Neural cell (in vitro differentiated cells): ENCODE data around the gene YPEL4.

Experiments used
- CTCF ChIP-seq: fragments of 450-650 bp; IDR thresholded peaks from 2 replicates; pipeline ENCODE4 v1.5.1; 2014; ENCODE audit warnings: antibody characterized with exemption, mild to moderate bottlenecking, moderate library complexity; ENCODE audit not compliant: poor library complexity, severe bottlenecking
- EP300 ChIP-seq: fragments of 450-650 bp; conservative IDR thresholded peaks from 2 replicates; pipeline ENCODE4 v1.6.1; 2014; ENCODE audit warnings: antibody characterized with exemption, mild to moderate bottlenecking, moderate library complexity; ENCODE audit not compliant: poor library complexity, severe bottlenecking
- EZH2 ChIP-seq: fragments of 200-600, 300-800 bp; shearing (Covaris generic), sonication (generic); IDR thresholded peaks from 2 replicates; pipeline ENCODE4 v1.6.1; 2014; ENCODE audit warnings: antibody characterized with exemption, low read length, borderline replicate concordance, mild to moderate bottlenecking; ENCODE audit not compliant: insufficient read depth, poor library complexity, severe bottlenecking
- MXI1 ChIP-seq: fragments of 450-650 bp; conservative IDR thresholded peaks from 2 replicates; pipeline ENCODE4 v1.6.1; 2014; ENCODE audit warnings: antibody characterized with exemption, mild to moderate bottlenecking; ENCODE audit not compliant: poor library complexity, severe bottlenecking
- POLR2AphosphoS5 ChIP-seq: IDR thresholded peaks from 2 replicates; pipeline ENCODE4 v1.6.1; 2012
- REST ChIP-seq: IDR thresholded peaks from 2 replicates; pipeline ENCODE4 v1.6.1; 2012; ENCODE audit warnings: borderline replicate concordance
- TAF1 ChIP-seq: IDR thresholded peaks from 2 replicates; pipeline ENCODE4 v1.6.1; 2012; ENCODE audit warnings: low read depth

- TF ChIP-seq EZH2 (no peak), EP300 (no peak), POLR2AphosphoS5 (no peak), CTCF (no peak), REST (no peak), MXI1 (no peak), TAF1 (no peak)
Measured at GRCh38 chr11:57646194-57646798, 3.4 kb downstream of the YPEL4 start.
